ENCODE data around the gene MRPL41. TPM values are rescaled to one million over a fixed set of nuclear protein-coding genes. Genes with fewer than 3 reads are reported as not detected.
"Not testable (repeated sequence)": the region's sequence is repeated elsewhere in the genome, so short reads cannot be mapped to it uniquely, and the experiment has no call there.

The MRPL41 gene
- total RNA-seq, result 10 to 100 TPM; 21.5 to 45.1 TPM
- polyA plus RNA-seq (ENCODE audit: insufficient read length in 2 of 2), result 10 to 100 TPM; 52.2 to 64.0 TPM
- long read RNA-seq, donor 1, transcript MRPL41-201 (2 exons, 1,262 nt), result major isoform, 118 of 118 reads
- long read RNA-seq, donor 1, partial matches to known transcripts, result 0 of 118 reads
- long read RNA-seq, donor 1, other reads (novel, unspliced or antisense), result 0 of 118 reads
- long read RNA-seq, donor 2, transcript MRPL41-201 (2 exons, 1,262 nt), result major isoform, 66 of 71 reads
- long read RNA-seq, donor 2, partial matches to known transcripts, result 5 of 71 reads
- long read RNA-seq, donor 2, other reads (novel, unspliced or antisense), result 0 of 71 reads
- long read RNA-seq, donor 3, transcript MRPL41-201 (2 exons, 1,262 nt), result major isoform, 66 of 71 reads
- long read RNA-seq, donor 3, partial matches to known transcripts, result 5 of 71 reads
- long read RNA-seq, donor 3, other reads (novel, unspliced or antisense), result 0 of 71 reads
- long read RNA-seq, donor 4, transcript MRPL41-201 (2 exons, 1,262 nt), result major isoform, 75 of 75 reads
- long read RNA-seq, donor 4, partial matches to known transcripts, result 0 of 75 reads
- long read RNA-seq, donor 4, other reads (novel, unspliced or antisense), result 0 of 75 reads

- Histone ChIP-seq H3K4me3 (ENCODE audit: low read depth, low read length) (peak within 1 kb of the TSS; percentile 54), H3K4me1 (ENCODE audit: control insufficient read depth, insufficient read depth, low read length) (peaks cover 31% of the 10 kb centered on the region), H3K36me3 (ENCODE audit: control insufficient read depth, insufficient read depth, low read length) (peaks cover 48% of the 10 kb centered on the region), H3K27ac (ENCODE audit: low read depth, low read length) (peak within 1 kb of the TSS; percentile 52), H3K9me3 (ENCODE audit: control insufficient read depth, insufficient read depth, low read length) (no peaks in the 10 kb centered on the region), H3K27me3 (ENCODE audit: control insufficient read depth, insufficient read depth, low read length) (no peaks in the 10 kb centered on the region)
- WGBS (ENCODE audit: insufficient coverage), result under 1% methylated on average over 106 of the region's 106 CpGs
- peak in 5 of 6 donors; percentile 82 to 97 (median 89) for DNase-seq (ENCODE audit: low read depth in 4 of 6, low spot score in 6 of 6)
Observed at GRCh38 chr9:137551264-137552021, at the start of gene MRPL41. Gene MRPL41, plus strand, starts transcription at chr9:137551879. Its CDS starts 203 bp downstream, at chr9:137552082.

GRCh38 chr9:137502008-137502911 lies 49.4 kb upstream of the MRPL41 start:
- Histone ChIP-seq H3K4me3 (ENCODE audit: low read depth, low read length) (no peak overlapping the region), H3K36me3 (ENCODE audit: control insufficient read depth, insufficient read depth, low read length) (peaks cover 40% of the 10 kb centered on the region), H3K4me1 (ENCODE audit: control insufficient read depth, insufficient read depth, low read length) (peaks cover 4% of the 10 kb centered on the region), H3K27ac (ENCODE audit: low read depth, low read length) (no peak overlapping the region), H3K9me3 (ENCODE audit: control insufficient read depth, insufficient read depth, low read length) (no peaks in the 10 kb centered on the region), H3K27me3 (ENCODE audit: control insufficient read depth, insufficient read depth, low read length) (no peaks in the 10 kb centered on the region)
- no peak for DNase-seq (ENCODE audit: low read depth in 4 of 6, low spot score in 6 of 6)
- 87% methylated on average over 16 of the region's 36 CpGs for WGBS (ENCODE audit: insufficient coverage)

- H3K9me3 ChIP-seq (ENCODE audit: control insufficient read depth, insufficient read depth, low read length), result no peaks in the 10 kb centered on the region
- no peaks in the 10 kb centered on the region for H3K27me3 ChIP-seq (ENCODE audit: control insufficient read depth, insufficient read depth, low read length)
- H3K27ac ChIP-seq (ENCODE audit: low read depth, low read length), result no peak overlapping the region
- H3K4me3 ChIP-seq (ENCODE audit: low read depth, low read length), result no peak overlapping the region
- H3K36me3 ChIP-seq (ENCODE audit: control insufficient read depth, insufficient read depth, low read length), result peaks cover 26% of the 10 kb centered on the region
- 90% methylated on average over 5 of the region's 7 CpGs for WGBS (ENCODE audit: insufficient coverage)
- no peak for DNase-seq (ENCODE audit: low read depth in 4 of 6, low spot score in 6 of 6)
- no peaks in the 10 kb centered on the region for H3K4me1 ChIP-seq (ENCODE audit: control insufficient read depth, insufficient read depth, low read length)
Observed at GRCh38 chr9:137504432-137504777, 47.3 kb upstream of the MRPL41 start.

- DNase-seq (ENCODE audit: low read depth in 4 of 6, low spot score in 6 of 6), result no peak
- Histone ChIP-seq H3K36me3 (ENCODE audit: control insufficient read depth, insufficient read depth, low read length) (peaks cover 15% of the 10 kb centered on the region), H3K9me3 (ENCODE audit: control insufficient read depth, insufficient read depth, low read length) (no peaks in the 10 kb centered on the region), H3K27me3 (ENCODE audit: control insufficient read depth, insufficient read depth, low read length) (no peaks in the 10 kb centered on the region), H3K4me3 (ENCODE audit: low read depth, low read length) (no peak overlapping the region), H3K4me1 (ENCODE audit: control insufficient read depth, insufficient read depth, low read length) (no peaks in the 10 kb centered on the region), H3K27ac (ENCODE audit: low read depth, low read length) (no peak overlapping the region)
- WGBS (ENCODE audit: insufficient coverage), result 94% methylated on average over 28 of the region's 28 CpGs
Observed at GRCh38 chr9:137505421-137506140, 46.1 kb upstream of the MRPL41 start.

GRCh38 chr9:137506274-137506673 lies 45.4 kb upstream of the MRPL41 start:
- no peak for DNase-seq (ENCODE audit: low read depth in 4 of 6, low spot score in 6 of 6)
- no peak overlapping the region for H3K4me3 ChIP-seq (ENCODE audit: low read depth, low read length)
- no peaks in the 10 kb centered on the region for H3K9me3 ChIP-seq (ENCODE audit: control insufficient read depth, insufficient read depth, low read length)
- H3K36me3 ChIP-seq (ENCODE audit: control insufficient read depth, insufficient read depth, low read length), result peaks cover 9% of the 10 kb centered on the region
- H3K4me1 ChIP-seq (ENCODE audit: control insufficient read depth, insufficient read depth, low read length), result no peaks in the 10 kb centered on the region
- H3K27ac ChIP-seq (ENCODE audit: low read depth, low read length), result no peak overlapping the region
- H3K27me3 ChIP-seq (ENCODE audit: control insufficient read depth, insufficient read depth, low read length), result no peaks in the 10 kb centered on the region
- 96% methylated on average over 15 of the region's 15 CpGs for WGBS (ENCODE audit: insufficient coverage)

GRCh38 chr9:137506702-137507171 lies 44.9 kb upstream of the MRPL41 start:
- no peak for DNase-seq (ENCODE audit: low read depth in 4 of 6, low spot score in 6 of 6)
- Histone ChIP-seq H3K27ac (ENCODE audit: low read depth, low read length) (no peak overlapping the region), H3K4me1 (ENCODE audit: control insufficient read depth, insufficient read depth, low read length) (no peaks in the 10 kb centered on the region), H3K27me3 (ENCODE audit: control insufficient read depth, insufficient read depth, low read length) (no peaks in the 10 kb centered on the region), H3K36me3 (ENCODE audit: control insufficient read depth, insufficient read depth, low read length) (peaks cover 4% of the 10 kb centered on the region), H3K9me3 (ENCODE audit: control insufficient read depth, insufficient read depth, low read length) (no peaks in the 10 kb centered on the region), H3K4me3 (ENCODE audit: low read depth, low read length) (no peak overlapping the region)
- 90% methylated on average over 26 of the region's 26 CpGs for WGBS (ENCODE audit: insufficient coverage)

GRCh38 chr9:137509198-137509597 lies 42.5 kb upstream of the MRPL41 start:
- 87% methylated on average over 14 of the region's 14 CpGs for WGBS (ENCODE audit: insufficient coverage)
- Histone ChIP-seq H3K4me3 (ENCODE audit: low read depth, low read length) (no peak overlapping the region), H3K36me3 (ENCODE audit: control insufficient read depth, insufficient read depth, low read length) (peaks cover 3% of the 10 kb centered on the region), H3K9me3 (ENCODE audit: control insufficient read depth, insufficient read depth, low read length) (no peaks in the 10 kb centered on the region), H3K27me3 (ENCODE audit: control insufficient read depth, insufficient read depth, low read length) (no peaks in the 10 kb centered on the region), H3K4me1 (ENCODE audit: control insufficient read depth, insufficient read depth, low read length) (no peaks in the 10 kb centered on the region), H3K27ac (ENCODE audit: low read depth, low read length) (no peak overlapping the region)
- no peak for DNase-seq (ENCODE audit: low read depth in 4 of 6, low spot score in 6 of 6)

- WGBS (ENCODE audit: insufficient coverage), result 96% methylated on average over 22 of the region's 22 CpGs
- not testable (repeated sequence) for H3K4me3 ChIP-seq (ENCODE audit: low read depth, low read length); DNase-seq (ENCODE audit: low read depth in 4 of 6, low spot score in 6 of 6); H3K36me3 ChIP-seq (ENCODE audit: control insufficient read depth, insufficient read depth, low read length); H3K27ac ChIP-seq (ENCODE audit: low read depth, low read length); H3K9me3 ChIP-seq (ENCODE audit: control insufficient read depth, insufficient read depth, low read length); H3K4me1 ChIP-seq (ENCODE audit: control insufficient read depth, insufficient read depth, low read length); H3K27me3 ChIP-seq (ENCODE audit: control insufficient read depth, insufficient read depth, low read length)
Observed at GRCh38 chr9:137511126-137511525, 40.6 kb upstream of the MRPL41 start.

All from spinal cord (tissue), 10 donors.